Choroid plexus epithelial cell (primary cell): ENCODE results near the gene EFNB3.

Experiments
- DNase-seq: peaks from one replicate; pipeline ENCODE4 v3.0.0-alpha.2; 2010; ENCODE audit warnings: low read depth
- H3K4me3 ChIP-seq: 2 replicates; pipeline ENCODE4 v1.5.1; 2011; ENCODE audit warnings: low read depth, mild to moderate bottlenecking, control low read depth, low read length, moderate library complexity
- TF ChIP-seq, protein P1 (sequence below): conservative IDR thresholded peaks from 2 replicates; pipeline ENCODE4 v1.5.1; 2011; ENCODE audit warnings: low read depth, mild to moderate bottlenecking, control low read depth, inconsistent platforms, low read length, moderate library complexity

The EFNB3 gene

DNA sequence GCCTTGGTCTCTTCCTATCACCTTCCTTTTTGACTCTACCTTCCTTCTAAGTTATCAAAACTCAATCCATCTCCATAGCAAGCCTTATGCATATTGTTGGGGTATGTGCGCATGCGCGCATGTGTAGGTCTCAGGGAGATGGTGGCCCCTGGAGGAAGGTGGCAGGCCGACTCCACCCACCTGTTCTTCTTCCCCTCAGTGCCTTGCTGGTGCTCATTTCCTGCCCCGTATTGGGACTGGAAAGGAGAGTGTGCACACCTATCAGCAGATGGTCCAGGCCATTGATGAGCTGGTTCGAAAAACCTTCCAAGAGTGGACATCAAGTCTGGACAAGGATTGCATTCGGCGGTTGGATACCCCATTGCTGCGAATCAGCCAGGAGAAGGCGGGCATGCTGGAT lies 37.7 kb downstream of the EFNB3 start:
- H3K4me3 ChIP-seq: no peak overlapping the region
- TF ChIP-seq, protein P1, sequence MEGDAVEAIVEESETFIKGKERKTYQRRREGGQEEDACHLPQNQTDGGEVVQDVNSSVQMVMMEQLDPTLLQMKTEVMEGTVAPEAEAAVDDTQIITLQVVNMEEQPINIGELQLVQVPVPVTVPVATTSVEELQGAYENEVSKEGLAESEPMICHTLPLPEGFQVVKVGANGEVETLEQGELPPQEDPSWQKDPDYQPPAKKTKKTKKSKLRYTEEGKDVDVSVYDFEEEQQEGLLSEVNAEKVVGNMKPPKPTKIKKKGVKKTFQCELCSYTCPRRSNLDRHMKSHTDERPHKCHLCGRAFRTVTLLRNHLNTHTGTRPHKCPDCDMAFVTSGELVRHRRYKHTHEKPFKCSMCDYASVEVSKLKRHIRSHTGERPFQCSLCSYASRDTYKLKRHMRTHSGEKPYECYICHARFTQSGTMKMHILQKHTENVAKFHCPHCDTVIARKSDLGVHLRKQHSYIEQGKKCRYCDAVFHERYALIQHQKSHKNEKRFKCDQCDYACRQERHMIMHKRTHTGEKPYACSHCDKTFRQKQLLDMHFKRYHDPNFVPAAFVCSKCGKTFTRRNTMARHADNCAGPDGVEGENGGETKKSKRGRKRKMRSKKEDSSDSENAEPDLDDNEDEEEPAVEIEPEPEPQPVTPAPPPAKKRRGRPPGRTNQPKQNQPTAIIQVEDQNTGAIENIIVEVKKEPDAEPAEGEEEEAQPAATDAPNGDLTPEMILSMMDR: no peak
- no peak for DNase-seq

DNA sequence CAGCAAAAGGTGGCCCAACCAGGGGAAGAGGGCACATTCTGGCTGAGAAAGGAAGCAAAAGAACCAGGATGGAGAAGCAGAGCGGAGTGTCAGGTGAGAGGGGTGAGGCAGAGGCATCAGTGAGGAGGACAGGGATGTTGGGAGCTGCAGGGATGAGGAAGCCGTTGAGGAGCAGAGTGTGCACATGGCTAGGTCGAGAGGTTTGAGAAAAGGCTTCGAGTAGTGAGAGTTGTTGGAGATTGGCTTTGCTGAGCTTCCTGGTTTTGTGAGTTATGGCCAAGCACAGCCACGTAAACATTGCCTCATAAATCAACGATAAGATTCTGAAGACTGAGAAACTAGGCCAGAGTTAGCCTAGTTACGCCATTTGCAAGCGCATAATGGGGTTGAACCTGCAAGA lies 39.4 kb downstream of the EFNB3 start:
- H3K4me3 ChIP-seq: no peak overlapping the region
- TF ChIP-seq, protein P1: no peak
- DNase-seq: peak; percentile 17

DNA sequence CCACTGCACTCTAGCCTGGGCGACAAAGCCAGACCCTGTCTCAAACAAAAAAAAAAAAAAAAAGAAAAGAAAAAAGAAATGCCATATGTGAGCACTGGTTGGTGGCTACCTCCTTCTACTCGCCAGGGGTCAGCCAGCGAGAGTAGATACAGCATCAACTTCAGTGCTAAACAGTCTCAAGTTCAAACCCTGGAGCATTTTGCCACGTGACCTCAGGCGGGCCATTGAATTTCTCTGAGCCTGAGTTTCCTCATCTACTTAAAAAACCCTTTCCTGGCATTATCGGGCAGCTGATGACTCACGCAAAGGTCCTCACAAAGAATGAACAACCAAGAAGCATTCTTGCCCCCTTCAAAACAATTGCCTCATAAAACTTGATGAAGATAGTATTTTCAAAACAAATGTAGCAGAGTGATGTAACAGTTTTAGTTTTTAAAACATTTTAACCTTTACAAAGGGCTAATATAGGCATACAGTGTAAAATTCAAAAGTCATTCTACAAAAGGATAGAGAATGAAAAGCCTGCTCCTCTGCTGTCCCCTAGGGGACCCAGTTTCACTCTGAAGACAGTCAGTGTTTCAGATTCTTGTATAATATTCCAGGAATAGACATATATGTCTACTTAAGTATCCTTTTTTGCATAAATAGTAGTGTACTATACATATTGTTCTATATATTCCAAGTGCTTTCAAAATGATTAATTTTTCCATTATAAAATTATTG lies 40.9 kb downstream of the EFNB3 start:
- H3K4me3 ChIP-seq: no peak overlapping the region
- TF ChIP-seq, protein P1: peak; percentile 19
- DNase-seq: peak; percentile 91

DNA sequence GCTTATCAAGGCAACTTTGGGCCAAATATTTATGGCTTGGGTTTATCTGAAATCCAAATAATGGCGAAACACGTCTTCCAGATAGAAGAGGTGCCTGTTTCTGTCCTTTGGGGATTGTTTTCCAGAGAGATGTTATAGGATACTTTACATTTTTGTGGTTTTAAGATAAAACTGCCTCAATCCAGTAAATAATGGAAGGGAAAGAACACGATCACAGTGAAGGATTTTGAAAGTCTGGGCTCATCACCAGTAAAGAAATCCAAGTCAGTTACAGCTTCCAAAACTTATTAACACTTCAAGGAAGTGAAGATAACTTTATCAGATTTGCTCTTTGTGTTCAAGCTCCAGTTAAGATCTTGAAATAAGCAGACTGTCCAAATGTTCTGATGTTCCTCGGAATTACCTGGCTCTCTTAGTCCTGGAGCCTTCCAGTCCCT lies 42.7 kb downstream of the EFNB3 start:
- TF ChIP-seq, protein P1: no peak
- no peak overlapping the region for H3K4me3 ChIP-seq
- peak; percentile 76 for DNase-seq

GRCh38 chr17:7748076-7748775 lies 43.2 kb downstream of the EFNB3 start:
- no peak overlapping the region for H3K4me3 ChIP-seq
- TF ChIP-seq, protein P1: no peak
- DNase-seq: peak; percentile 55

- peak; percentile 84 for DNase-seq
- H3K4me3 ChIP-seq: no peak overlapping the region
- TF ChIP-seq, protein P1: no peak
Measured at GRCh38 chr17:7750321-7750821, 45.4 kb downstream of the EFNB3 start.
